Activated B cell treated with CpG ODN at 0.5 μM for 24 hours (primary cell): Measurements from ENCODE around the gene NAPA. TPM values are rescaled to one million over a fixed set of nuclear protein-coding genes. Genes with fewer than 3 reads are reported as not detected.

ENCODE experiments used
- ATAC-seq: fragments of 200-7000 bp; cut with Tn5 transposase; one replicate; pipeline ENCODE4 v1.10.0; 2021; ENCODE audit warnings: low read depth, mild to moderate bottlenecking, moderate library complexity
- CTCF ChIA-PET: fragments of 350-600 bp; sonication (Branson Sonifier 250); formaldehyde crosslinking; loops from one replicate; lab custom pipeline; 2021; ENCODE audit warnings: antibody characterized with exemption; lab: Charles Lee
- POLR2A ChIA-PET: fragments of 350-600 bp; sonication (Branson Sonifier 250); formaldehyde crosslinking; loops from one replicate; lab custom pipeline; 2021; ENCODE audit warnings: antibody characterized with exemption; lab: Charles Lee
- DNase-seq: peaks from one replicate; pipeline ENCODE4 v3.0.0; 2022
- H3K27ac Mint-ChIP-seq: one replicate; pipeline ENCODE4 v1.8.0; 2020; ENCODE audit warnings: mixed read lengths
- H3K27me3 Mint-ChIP-seq: one replicate; pipeline ENCODE4 v1.8.0; 2021; ENCODE audit warnings: mixed read lengths
- H3K36me3 Mint-ChIP-seq: one replicate; pipeline ENCODE4 v1.8.0; 2021; ENCODE audit warnings: low read depth, mixed read lengths
- H3K4me1 Mint-ChIP-seq: one replicate; pipeline ENCODE4 v1.8.0; 2021; ENCODE audit warnings: mixed read lengths
- H3K4me3 Mint-ChIP-seq: one replicate; pipeline ENCODE4 v1.8.0; 2020; ENCODE audit warnings: mild to moderate bottlenecking, mixed read lengths
- H3K9me3 Mint-ChIP-seq: one replicate; pipeline ENCODE4 v1.8.0; 2020; ENCODE audit warnings: mixed read lengths
- intact Hi-C: fragments of 100-400 bp; cut with micrococcal nuclease; formaldehyde crosslinking; loops from one replicate; pipeline ENCODE4 v1.15.1; 2024
- total RNA-seq: library from RNA; stranded (reverse); gene quantifications from 2 replicates; pipeline ENCODE4 v1.2.3, GENCODE V29; 2022
- TF ChIP-seq, protein P1 (sequence below): fragments of 200-600 bp; IDR thresholded peaks from one replicate; pipeline ENCODE4 v1.8.0; 2022; ENCODE audit warnings: antibody characterized with exemption, mild to moderate bottlenecking

NAPA gene
- total RNA-seq, 1 donor from 2014 or later, result 70.6 TPM

DNA sequence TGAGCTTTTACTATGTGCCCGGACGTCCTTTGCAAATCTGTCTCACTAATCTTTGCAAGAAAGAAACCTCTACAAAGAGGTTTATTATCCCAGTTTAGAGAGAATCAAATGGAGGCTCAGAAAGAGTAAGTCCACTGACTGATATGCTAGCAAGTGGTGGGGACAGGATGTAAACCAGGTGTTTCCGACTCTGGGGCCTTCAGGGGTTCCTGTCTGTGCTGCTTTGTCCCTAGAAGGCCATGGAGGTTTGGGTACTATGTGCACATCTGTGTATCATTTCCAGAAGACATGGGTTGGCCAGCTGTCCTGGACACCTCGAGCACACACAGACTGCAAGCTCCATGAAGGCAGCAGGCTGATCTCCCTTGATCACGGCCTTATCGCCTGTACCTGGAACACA lies 29.7 kb downstream of the NAPA start:
- POLR2A ChIA-PET, result interaction anchor here (0.7 to 2.0 kb wide), 5 partner anchors 11 to 134 kb away, joined by 4 to 6 read pairs (median 5); partner anchors contain the start of gene NAPA
- TF ChIP-seq, protein P1, sequence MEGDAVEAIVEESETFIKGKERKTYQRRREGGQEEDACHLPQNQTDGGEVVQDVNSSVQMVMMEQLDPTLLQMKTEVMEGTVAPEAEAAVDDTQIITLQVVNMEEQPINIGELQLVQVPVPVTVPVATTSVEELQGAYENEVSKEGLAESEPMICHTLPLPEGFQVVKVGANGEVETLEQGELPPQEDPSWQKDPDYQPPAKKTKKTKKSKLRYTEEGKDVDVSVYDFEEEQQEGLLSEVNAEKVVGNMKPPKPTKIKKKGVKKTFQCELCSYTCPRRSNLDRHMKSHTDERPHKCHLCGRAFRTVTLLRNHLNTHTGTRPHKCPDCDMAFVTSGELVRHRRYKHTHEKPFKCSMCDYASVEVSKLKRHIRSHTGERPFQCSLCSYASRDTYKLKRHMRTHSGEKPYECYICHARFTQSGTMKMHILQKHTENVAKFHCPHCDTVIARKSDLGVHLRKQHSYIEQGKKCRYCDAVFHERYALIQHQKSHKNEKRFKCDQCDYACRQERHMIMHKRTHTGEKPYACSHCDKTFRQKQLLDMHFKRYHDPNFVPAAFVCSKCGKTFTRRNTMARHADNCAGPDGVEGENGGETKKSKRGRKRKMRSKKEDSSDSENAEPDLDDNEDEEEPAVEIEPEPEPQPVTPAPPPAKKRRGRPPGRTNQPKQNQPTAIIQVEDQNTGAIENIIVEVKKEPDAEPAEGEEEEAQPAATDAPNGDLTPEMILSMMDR, result no peak
- Mint-ChIP-seq H3K4me1 (peaks cover 42% of the 10 kb centered on the region), H3K27ac (peak overlapping the region; percentile 99), H3K36me3 (peaks cover 25% of the 10 kb centered on the region), H3K27me3 (no peaks in the 10 kb centered on the region), H3K4me3 (peak overlapping the region; percentile 98), H3K9me3 (no peaks in the 10 kb centered on the region)
- CTCF ChIA-PET, result interaction anchor here (0.6 kb wide), 1 partner anchor 305 kb away, joined by 3 read pairs; no protein-coding TSS in a partner anchor
- ATAC-seq (no peak), DNase-seq (no peak)
- intact Hi-C loops, result loop anchor here (2.0 kb wide), 2 partner anchors 38 to 116 kb away; no protein-coding TSS in a partner anchor

DNA sequence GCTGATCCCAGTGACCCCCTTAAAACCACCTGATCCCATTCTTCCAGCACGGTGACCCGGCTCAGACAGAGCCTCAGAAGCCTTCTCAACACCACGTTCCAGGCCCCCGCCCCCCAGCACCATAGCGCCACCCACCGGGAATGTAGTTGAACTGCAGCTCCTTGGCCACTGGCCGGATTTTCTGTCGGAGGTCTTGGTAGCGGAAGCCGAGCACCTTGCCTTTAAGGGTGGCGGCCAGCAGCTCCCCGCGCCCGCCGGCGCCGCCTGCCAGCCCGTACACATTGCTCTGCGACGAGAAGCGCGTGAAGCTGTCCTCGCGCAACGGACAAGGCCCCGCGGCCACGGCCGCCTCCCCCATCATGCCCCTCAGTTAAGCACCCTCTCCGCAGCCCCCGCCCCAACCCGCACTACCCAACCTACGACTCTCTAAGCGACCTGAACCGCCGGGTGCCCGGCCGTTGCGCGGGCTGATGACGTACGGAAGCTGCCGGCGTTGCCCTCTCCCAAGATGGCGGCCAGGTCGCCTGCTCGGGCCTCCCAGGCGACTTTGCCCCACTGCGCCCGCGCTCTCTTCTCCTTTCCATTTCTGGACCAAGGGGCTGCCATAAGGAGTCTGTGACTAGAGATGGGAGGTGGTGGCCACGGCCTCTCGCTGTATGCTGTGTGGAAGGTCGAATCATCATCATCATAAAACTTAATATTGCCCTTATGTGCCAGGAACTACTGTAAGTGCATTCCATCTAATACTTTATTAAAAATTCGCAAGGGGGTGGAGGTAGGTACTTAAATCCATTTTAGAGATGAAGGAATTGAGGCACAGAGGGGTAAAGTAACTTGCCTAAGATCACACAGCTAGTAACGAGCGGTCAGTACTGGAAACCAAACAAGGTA lies 30.8 kb downstream of the NAPA start, which contains the start of gene KPTN:
Gene KPTN, minus strand, starts transcription at position 420 of the 891 bp plus-strand sequence. Its CDS starts 59 bp downstream, at position 361.
- peak within 1 kb of the TSS; percentile 99 for H3K27ac Mint-ChIP-seq
- H3K4me3 Mint-ChIP-seq, result peak within 1 kb of the TSS; percentile 98
- H3K9me3 Mint-ChIP-seq, result no peaks in the 10 kb centered on the region
- DNase-seq, result peak; percentile 85
- peaks cover 42% of the 10 kb centered on the region for H3K4me1 Mint-ChIP-seq
- ChIA-PET CTCF (interaction anchor here (0.8 to 1.8 kb wide), 5 partner anchors 8 to 624 kb away, joined by 3 to 12 read pairs (median 3); partner anchors contain the start of genes DHX34 and NAPA), POLR2A (interaction anchor here (0.5 to 2.0 kb wide), 19 partner anchors 12 to 1362 kb away, joined by 3 to 16 read pairs (median 5); partner anchors contain the start of genes CCDC9, INAFM1, NAPA and NOP53)
- no peaks in the 10 kb centered on the region for H3K27me3 Mint-ChIP-seq
- peaks cover 14% of the 10 kb centered on the region for H3K36me3 Mint-ChIP-seq
- ATAC-seq, result peak; percentile 87
- TF ChIP-seq, protein P1, result no peak
- intact Hi-C loops, result loop anchor here (1.0 to 5.0 kb wide), 7 partner anchors 31 to 261 kb away; partner anchors contain the start of genes NAPA and NOP53

DNA sequence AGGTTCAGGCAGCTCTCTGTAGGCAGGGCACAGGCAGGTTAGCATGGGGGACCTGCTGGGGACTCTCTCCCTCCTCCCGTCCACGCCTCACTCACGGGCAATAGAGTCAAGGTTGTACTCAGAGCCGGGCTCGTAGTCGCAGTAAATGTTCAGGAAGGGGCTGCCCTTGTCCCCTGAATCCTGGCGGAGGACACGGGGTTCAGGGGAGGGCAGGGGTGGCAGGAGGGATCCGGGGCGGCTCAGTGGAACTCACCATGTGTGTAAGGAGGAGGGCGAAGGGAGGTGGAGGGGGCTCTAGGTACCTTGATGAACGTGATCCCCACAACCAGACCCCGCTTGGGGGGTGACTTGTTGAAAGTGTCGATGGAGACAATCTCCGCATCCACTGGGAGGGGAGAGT lies 31.7 kb downstream of the NAPA start:
- H3K4me3 Mint-ChIP-seq, result peak overlapping the region; percentile 98
- CTCF ChIA-PET, result interaction anchor here (0.6 to 1.8 kb wide), 4 partner anchors 9 to 149 kb away, joined by 3 to 12 read pairs (median 4); partner anchors contain the start of genes DHX34 and NAPA
- no peaks in the 10 kb centered on the region for H3K27me3 Mint-ChIP-seq
- H3K27ac Mint-ChIP-seq, result no peak overlapping the region
- ATAC-seq (no peak), DNase-seq (no peak)
- H3K9me3 Mint-ChIP-seq, result no peaks in the 10 kb centered on the region
- H3K36me3 Mint-ChIP-seq, result peaks cover 12% of the 10 kb centered on the region
- TF ChIP-seq, protein P1, result no peak
- POLR2A ChIA-PET, result interaction anchor here (1.0 to 2.0 kb wide), 8 partner anchors 28 to 370 kb away, joined by 3 to 16 read pairs (median 6); partner anchors contain the start of genes INAFM1, NAPA, NOP53 and ZC3H4
- H3K4me1 Mint-ChIP-seq, result peaks cover 42% of the 10 kb centered on the region
- intact Hi-C loops, result loop anchor here (5.0 kb wide), 1 partner anchor 196 kb away; no protein-coding TSS in a partner anchor

DNA sequence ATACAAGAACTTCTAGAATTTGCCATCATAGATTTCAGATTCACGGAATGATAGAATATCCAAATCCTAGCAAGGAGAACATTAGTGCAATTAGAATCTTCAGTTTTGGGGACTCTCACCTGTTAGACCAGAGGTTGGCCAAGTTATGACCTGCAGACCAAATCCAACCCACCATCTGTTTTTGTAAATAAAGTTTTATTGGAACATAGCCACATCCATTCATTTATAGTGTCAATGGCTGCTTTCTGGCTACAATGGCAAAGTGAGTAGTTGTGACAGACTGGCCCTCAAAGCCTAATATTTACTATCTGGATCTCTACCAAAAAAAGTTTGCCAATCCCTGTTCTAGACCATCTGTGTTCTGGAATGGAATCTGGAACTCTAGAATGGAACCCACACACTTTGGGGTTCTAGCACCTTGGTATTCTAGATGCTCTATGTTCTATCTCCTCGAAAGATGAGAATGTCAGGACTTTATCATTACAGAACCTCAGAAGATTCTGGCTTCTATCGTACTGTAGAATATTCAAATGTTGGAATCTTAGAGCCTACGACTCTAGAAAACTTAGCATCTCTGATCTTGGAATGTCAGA lies 33.3 kb downstream of the NAPA start:
- H3K4me3 Mint-ChIP-seq, result no peak overlapping the region
- intact Hi-C loops, result loop anchor here (5.0 kb wide), 1 partner anchor 194 kb away; no protein-coding TSS in a partner anchor
- TF ChIP-seq, protein P1, result no peak
- H3K36me3 Mint-ChIP-seq, result peaks cover 8% of the 10 kb centered on the region
- peaks cover 31% of the 10 kb centered on the region for H3K4me1 Mint-ChIP-seq
- ATAC-seq (no peak), DNase-seq (no peak)
- no peaks in the 10 kb centered on the region for H3K27me3 Mint-ChIP-seq
- ChIA-PET POLR2A (no interaction called here), CTCF (no interaction called here)
- no peaks in the 10 kb centered on the region for H3K9me3 Mint-ChIP-seq
- no peak overlapping the region for H3K27ac Mint-ChIP-seq
